GM12891 (cell line): Measurements from ENCODE around the gene FLT1.

Source experiments
- POLR2A ChIP-seq: IDR thresholded peaks from 2 replicates; pipeline ENCODE4 v1.6.1; 2011; ENCODE audit warnings: low read depth, low read length, control low read depth
- POLR2AphosphoS5 ChIP-seq: IDR thresholded peaks from 2 replicates; pipeline ENCODE4 v1.6.1; 2011; ENCODE audit warnings: low read depth, low read length, control low read depth
- SPI1 ChIP-seq: IDR thresholded peaks from 2 replicates; pipeline ENCODE4 v1.6.1; 2011; ENCODE audit warnings: low read depth, low read length, control low read depth

DNA sequence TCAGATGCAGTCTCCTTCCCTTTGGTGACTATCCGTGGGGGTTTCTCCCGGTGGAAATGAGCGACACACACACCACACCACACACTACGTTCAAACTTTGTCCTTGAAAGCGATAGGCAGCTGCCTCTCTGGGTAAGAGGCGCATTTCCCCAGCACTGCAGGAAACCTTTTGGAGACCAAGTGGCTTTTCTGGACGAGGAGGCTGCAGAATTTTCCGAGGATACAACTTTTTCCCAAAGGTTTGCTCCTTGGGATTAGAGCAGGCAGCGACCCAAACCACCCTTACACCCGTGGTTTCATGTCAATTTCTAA is 38.2 kb upstream of the FLT1 start:
- TF ChIP-seq SPI1 (no peak), POLR2A (no peak), POLR2AphosphoS5 (no peak)
